Femur (tissue), 1 donor: ENCODE results near the gene C15orf61.
A peak's percentile ranks its signal among the peaks of the same experiment; 100 is the strongest.

Experiments used
- DNase-seq: peaks from one replicate; pipeline ENCODE4 v3.0.0-alpha.2; 2017

C15orf61 gene

GRCh38 chr15:67515090-67515489 is 5.8 kb upstream of the C15orf61 start:
- no peak for DNase-seq

- DNase-seq, result no peak
Measured at GRCh38 chr15:67515557-67515956, 5.4 kb upstream of the C15orf61 start.

GRCh38 chr15:67520321-67521028 is 456 bp upstream of the C15orf61 start:
- DNase-seq, result no peak

GRCh38 chr15:67521783-67522568 is 1.0 kb downstream of the C15orf61 start:
- DNase-seq, result no peak

GRCh38 chr15:67523330-67523729 is 2.4 kb downstream of the C15orf61 start:
- no peak for DNase-seq

- no peak for DNase-seq
Measured at GRCh38 chr15:67524235-67524634, 3.3 kb downstream of the C15orf61 start.

- DNase-seq, result no peak
Measured at GRCh38 chr15:67528513-67528912, 7.6 kb downstream of the C15orf61 start.

GRCh38 chr15:67531379-67531914 is 10.5 kb downstream of the C15orf61 start:
- no peak for DNase-seq

GRCh38 chr15:67533873-67534272 is 12.9 kb downstream of the C15orf61 start:
- DNase-seq, result no peak

GRCh38 chr15:67534360-67534759 is 13.4 kb downstream of the C15orf61 start:
- DNase-seq, result no peak

GRCh38 chr15:67537771-67538170 is 16.8 kb downstream of the C15orf61 start:
- DNase-seq, result no peak

GRCh38 chr15:67542420-67543347 is 21.8 kb downstream of the C15orf61 start, which contains the start of gene MAP2K5:
Gene MAP2K5, plus strand, starts transcription at chr15:67542703. Its CDS starts 633 bp downstream, at chr15:67543336.
- peak; percentile 91 for DNase-seq

GRCh38 chr15:67543348-67543718 is 22.4 kb downstream of the C15orf61 start:
- DNase-seq, result no peak

- no peak for DNase-seq
Measured at GRCh38 chr15:67544475-67544874, 23.5 kb downstream of the C15orf61 start.

- DNase-seq, result no peak
Measured at GRCh38 chr15:67545864-67546263, 24.9 kb downstream of the C15orf61 start.

GRCh38 chr15:67547064-67547463 is 26.1 kb downstream of the C15orf61 start:
- no peak for DNase-seq

- no peak for DNase-seq
Measured at GRCh38 chr15:67547836-67548235, 26.9 kb downstream of the C15orf61 start.

GRCh38 chr15:67548236-67548852 is 27.4 kb downstream of the C15orf61 start:
- DNase-seq, result no peak

- peak; percentile 53 for DNase-seq
Measured at GRCh38 chr15:67548862-67549651, 28.1 kb downstream of the C15orf61 start.

- DNase-seq, result no peak
Measured at GRCh38 chr15:67549736-67550135, 28.8 kb downstream of the C15orf61 start.

- no peak for DNase-seq
Measured at GRCh38 chr15:67550522-67550921, 29.6 kb downstream of the C15orf61 start.
